Heart left ventricle (tissue), 16 donors: ENCODE data around the gene ANKRD11. TPM values are rescaled to one million over a fixed set of nuclear protein-coding genes. Genes with fewer than 3 reads are reported as not detected.

ENCODE experiments used
- ATAC-seq, 4 donors: fragments of 200-7000 bp; cut with Tn5 transposase; one replicate each; pipeline ENCODE4 v1.9.1; 2020 to 2022; ENCODE audit warnings: moderate library complexity in 4 of 4, mild to moderate bottlenecking in 3 of 4, moderate number of reproducible peaks in 1 of 4
- DNase-seq, 5 donors: peaks; one replicate each; pipeline ENCODE4 v3.0.0-alpha.2; 2020
- H3K27ac ChIP-seq, 12 donors: fragments of 200-600 bp; sonication (generic) in 4 of 12; one replicate each; pipeline versions ENCODE4 v1.5.0 to v1.8.0; 2016 to 2022; ENCODE audit warnings: mild to moderate bottlenecking in 2 of 12
- H3K27me3 ChIP-seq, 9 donors: fragments of 200-600 bp; sonication (generic) in 2 of 9; one replicate each; pipeline versions ENCODE4 v1.5.1 to v1.8.0; 2016 to 2022; ENCODE audit warnings: mild to moderate bottlenecking in 3 of 9
- H3K36me3 ChIP-seq, 9 donors: fragments of 200-600 bp; sonication (generic) in 2 of 9; one replicate each; pipeline versions ENCODE4 v1.5.0 to v1.8.0; 2018 to 2022; ENCODE audit warnings: mild to moderate bottlenecking in 2 of 9
- H3K4me1 ChIP-seq, 12 donors: fragments of 200-600 bp; sonication (generic) in 4 of 12; one replicate each; pipeline versions ENCODE4 v1.5.0 to v1.8.0; 2016 to 2022; ENCODE audit warnings: mild to moderate bottlenecking in 3 of 12
- H3K4me3 ChIP-seq, 12 donors: fragments of 200-600 bp; sonication (generic) in 4 of 12; one replicate each; pipeline versions ENCODE4 v1.5.0 to v1.8.0; 2017 to 2022; ENCODE audit warnings: mild to moderate bottlenecking in 9 of 12, moderate library complexity in 4 of 12
- H3K9me3 ChIP-seq, 12 donors: fragments of 200-600 bp; sonication (generic) in 4 of 12; one replicate each; pipeline versions ENCODE4 v1.5.0 to v1.8.0; 2016 to 2022; ENCODE audit warnings: mild to moderate bottlenecking in 1 of 12
- CTCF ChIP-seq, 12 donors: fragments of 200-600 bp; sonication (generic) in 4 of 12; IDR thresholded peaks; one replicate each; pipeline versions ENCODE4 v1.5.0 to v1.8.0; 2018 to 2022; ENCODE audit warnings: antibody characterized with exemption in 12 of 12, mild to moderate bottlenecking in 5 of 12
- POLR2A ChIP-seq, 2 donors: fragments of 450-650 bp; IDR thresholded peaks; one replicate each; pipeline ENCODE4 v1.6.1; 2017; ENCODE audit warnings: antibody characterized with exemption in 2 of 2, mild to moderate bottlenecking in 2 of 2, moderate library complexity in 2 of 2
- WGBS, 4 donors: extraction: QIAGEN DNeasy Blood & Tissue Kit in 2 of 4; methylation state at CpG; one replicate each; pipeline versions ENCODE4 v1.1.5 to v1.1.7; 2013 to 2018; 5-methylcytosine and 5-hydroxymethylcytosine counted together
- intact Hi-C, 10 donors: fragments of 100-400 bp; cut with DNase I; formaldehyde crosslinking; loops; one replicate each; pipeline versions ENCODE4 v1.11.1 to v1.14.2; 2022
- polyA plus RNA-seq, 2 donors: library from polyadenylated mRNA; stranded (reverse); fragments of 200-250 nt; gene quantifications; one replicate each; pipeline ENCODE4 v1.2.3, GENCODE V29; 2013
- total RNA-seq, 9 donors: library from RNA; depleted of rRNA in 2 of 9; stranded (reverse); fragments of >200 nt in 2 of 9; fragmentation: NEBNext Ultra II Directional in 3 of 9; extraction: Animal tissue kit (Norgen Biotek cat#: 25700) in 3 of 9; gene quantifications; one replicate each; pipeline versions ENCODE4 v1.1.0 to v1.2.4, GENCODE V29; 2016 to 2023
- donor health status: ischemic (EF 13 %, LVEDD 7.1; RV severe dilation, severe dysfunction).
- donor health status: healthy with polysubstance abuse.
- donor health status: DM: no; HTN: yes; CAD: no.
- donor health status: DM: no; HTN: no; CAD: no.
- donor health status: ischemic (EF 25% LVEDD 6.9; RV normal size, moderate dysfunction).
- donor health status: ischemic (EF 25% LVEDD 5.7; RV mildly dilated, moderate dysfunction).
- donor health status: healthy.
- donor health status: DM: yes; HTN: yes; CAD: no.
- donor health status: ischemic (EF 35%, LVEDD 5.7; RV mildly dilated, moderate dysfunction).
- donor health status: nonischemic (EF 11% LVEDD 7.7; RV severe dilation, severe dysfunction).
- donor health status: DM: yes; HTN: yes; CAD: no.
- donor health status: PGD.
- donor health status: ischemic (EF 29% LVEDD 5.4; RV normal size, mild dysfunction).
- donor health status: nonischemic (EF 23%, LVEDD 6.1; RV moderate dilation, normal function).

ANKRD11 gene
- total and polyA plus RNA-seq, 11 donors, result 53.6 to 123 (median 67.7) TPM

- Histone ChIP-seq H3K27ac (peak overlapping the region in 3 of 12 donors; percentile 20 to 78 (median 39)), H3K4me1 (peaks cover 3 to 95% (median 82%) of the 10 kb centered on the region in 12 donors), H3K9me3 (no peaks in the 10 kb centered on the region), H3K4me3 (no peak overlapping the region), H3K27me3 (no peaks in the 10 kb centered on the region), H3K36me3 (no peaks in the 10 kb centered on the region)
- intact Hi-C loops, result no loop called here
- DNase-seq (no peak), ATAC-seq (peak; percentile 34 to 40 (median 38))
- TF ChIP-seq CTCF (IDR thresholded peaks at IDR 0.05), result no peak
- no peak for TF ChIP-seq POLR2A (IDR thresholded peaks at IDR 0.05)
- WGBS, 4 donors, result 57 to 64% (median 62%) methylated on average over 13 of the region's 13 CpGs
Observed at GRCh38 chr16:89361751-89362539, 128.4 kb downstream of the ANKRD11 start.

- TF ChIP-seq CTCF (IDR thresholded peaks at IDR 0.05), result no peak
- TF ChIP-seq POLR2A (IDR thresholded peaks at IDR 0.05), result no peak
- intact Hi-C loops, result no loop called here
- H3K9me3 ChIP-seq, result no peaks in the 10 kb centered on the region
- H3K27ac ChIP-seq, result peak overlapping the region in 3 of 12 donors; percentile 20 to 78 (median 39)
- H3K4me1 ChIP-seq, result peaks cover 3 to 96% (median 84%) of the 10 kb centered on the region in 12 donors
- H3K27me3 ChIP-seq, result no peaks in the 10 kb centered on the region
- 35 to 43% (median 39%) methylated on average over 9 to 12 of the region's 12 CpGs for WGBS, 4 donors
- no peaks in the 10 kb centered on the region for H3K36me3 ChIP-seq
- DNase-seq (no peak), ATAC-seq (peak in 2 of 4 donors; percentile 25 to 30)
- H3K4me3 ChIP-seq, result no peak overlapping the region
Observed at GRCh38 chr16:89360760-89361435, 129.5 kb downstream of the ANKRD11 start.

- TF ChIP-seq CTCF (IDR thresholded peaks at IDR 0.05) (no peak), POLR2A (IDR thresholded peaks at IDR 0.05) (no peak)
- Histone ChIP-seq H3K27ac (peak overlapping the region in 4 of 12 donors; percentile 13 to 59 (median 22)), H3K9me3 (no peaks in the 10 kb centered on the region), H3K36me3 (no peaks in the 10 kb centered on the region), H3K27me3 (no peaks in the 10 kb centered on the region), H3K4me3 (peak overlapping the region in 2 of 12 donors; percentile 0 to 22), H3K4me1 (peaks cover 7 to 98% (median 89%) of the 10 kb centered on the region in 12 donors)
- ATAC-seq (no peak), DNase-seq (no peak)
- WGBS, 4 donors, result 39 to 47% (median 45%) methylated on average over 17 to 18 of the region's 18 CpGs
- intact Hi-C loops, result loop anchor here in 1 of 10 donors (5.0 kb wide), 2 partner anchors 33 to 128 kb away; no protein-coding TSS in a partner anchor
Observed at GRCh38 chr16:89359264-89360147, 130.9 kb downstream of the ANKRD11 start.
